NOMO-1 (cell line): ENCODE results near the gene ECEL1.
"Not testable (repeated sequence)": the region's sequence is repeated elsewhere in the genome, so short reads cannot be mapped to it uniquely, and the experiment has no call there.

ENCODE experiments used
- DNase-seq, 2 experiments: peaks; one replicate each; lab custom pipeline; 2025; ENCODE audit not compliant: unreplicated experiment in 2 of 2; lab: John Stamatoyannopoulos, UW

ECEL1 gene

DNA sequence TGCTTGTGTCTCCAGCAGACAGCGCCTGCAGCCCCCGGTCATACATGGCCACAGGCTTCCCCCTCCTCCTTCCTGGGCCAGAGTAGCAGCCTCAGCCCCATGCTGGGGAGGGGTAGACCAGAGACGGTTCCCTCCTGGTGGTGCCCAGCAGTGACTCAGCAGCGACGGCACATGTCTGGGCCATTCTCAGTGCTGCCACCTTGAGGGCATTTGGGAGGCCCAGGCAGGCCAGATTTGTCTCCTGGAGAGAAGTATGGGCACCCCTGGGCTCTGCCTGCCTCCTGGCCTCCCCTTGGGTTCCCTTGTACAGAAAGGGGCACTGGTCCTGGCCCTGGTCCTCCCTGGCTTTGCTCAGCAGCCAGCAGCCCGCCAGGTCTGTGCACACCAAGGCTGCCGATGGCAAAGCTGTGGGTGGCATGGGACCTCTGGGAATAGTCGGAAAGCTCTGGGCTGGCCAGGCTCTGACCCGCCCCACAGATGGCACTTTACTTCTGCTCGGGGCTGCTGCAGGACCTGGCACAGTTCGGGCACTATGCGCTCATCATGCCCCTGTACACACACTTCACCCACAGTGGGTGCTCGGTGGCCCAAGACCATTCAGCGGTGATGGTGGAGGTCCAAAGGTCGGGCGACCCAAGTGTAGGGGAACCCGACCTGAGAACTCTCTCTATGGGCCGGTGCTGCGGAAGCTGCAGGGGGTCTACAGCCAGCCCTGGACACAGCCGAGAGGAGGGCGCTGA, 43.1 kb downstream of the ECEL1 start:
- peak; percentile 51 to 57 for DNase-seq

DNA sequence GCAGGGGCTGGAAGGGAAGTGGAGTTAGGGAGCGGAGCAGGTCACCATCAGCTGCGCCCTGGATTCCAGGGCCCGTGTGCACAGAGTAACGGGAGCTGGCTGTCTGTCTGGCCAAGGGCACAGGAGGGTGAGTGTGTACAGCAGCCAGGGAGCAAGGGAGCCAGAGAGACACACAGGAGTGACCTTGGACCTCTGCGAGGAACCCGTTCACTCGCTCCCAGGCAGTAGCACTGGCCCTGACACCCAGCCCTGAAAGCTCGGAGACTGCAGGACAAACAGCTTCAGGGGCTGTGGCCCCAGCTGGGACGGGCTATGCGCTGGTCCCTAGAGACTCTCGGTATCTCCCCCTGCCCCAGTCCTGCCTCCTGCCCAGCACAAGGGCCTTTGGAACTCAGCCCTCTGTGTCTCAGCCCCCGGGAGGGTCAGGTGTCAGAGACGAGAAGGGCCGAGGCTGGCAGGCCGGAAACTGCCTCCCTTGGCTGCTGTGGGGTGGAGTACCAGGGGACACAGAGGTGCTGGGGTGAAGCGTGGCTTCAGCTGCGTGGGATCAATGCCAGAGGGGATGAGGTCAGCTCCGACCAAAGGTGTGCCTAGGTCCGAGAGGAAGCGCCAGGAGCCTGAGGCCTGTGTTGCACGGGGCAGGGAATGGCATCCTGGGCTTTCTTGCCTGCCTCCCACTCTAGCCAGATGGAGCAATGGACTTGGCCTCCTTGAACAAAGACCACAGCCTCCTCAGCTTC, 43.8 kb downstream of the ECEL1 start:
- DNase-seq = not testable (repeated sequence)

DNA sequence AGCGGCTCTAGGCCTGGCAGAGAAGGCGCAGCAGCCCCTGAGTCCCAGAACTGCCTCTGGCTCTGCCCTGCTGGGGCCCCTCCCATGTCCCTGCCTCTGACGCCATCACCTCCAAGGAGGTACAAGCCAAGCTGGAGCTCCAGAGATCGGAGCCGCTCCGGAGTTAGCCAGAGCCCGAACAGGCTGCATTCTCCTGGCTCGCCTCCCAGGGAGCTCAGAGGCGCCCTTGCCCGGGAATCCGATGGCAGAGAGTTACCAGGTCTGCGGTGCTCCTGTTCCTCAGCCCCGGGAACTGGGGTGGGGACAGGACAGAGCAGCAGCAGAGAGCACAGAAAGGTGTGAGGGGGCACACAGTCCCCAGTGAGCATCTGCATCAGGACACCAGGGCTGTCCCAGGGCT, 44.6 kb downstream of the ECEL1 start:
- DNase-seq = not testable (repeated sequence)

DNA sequence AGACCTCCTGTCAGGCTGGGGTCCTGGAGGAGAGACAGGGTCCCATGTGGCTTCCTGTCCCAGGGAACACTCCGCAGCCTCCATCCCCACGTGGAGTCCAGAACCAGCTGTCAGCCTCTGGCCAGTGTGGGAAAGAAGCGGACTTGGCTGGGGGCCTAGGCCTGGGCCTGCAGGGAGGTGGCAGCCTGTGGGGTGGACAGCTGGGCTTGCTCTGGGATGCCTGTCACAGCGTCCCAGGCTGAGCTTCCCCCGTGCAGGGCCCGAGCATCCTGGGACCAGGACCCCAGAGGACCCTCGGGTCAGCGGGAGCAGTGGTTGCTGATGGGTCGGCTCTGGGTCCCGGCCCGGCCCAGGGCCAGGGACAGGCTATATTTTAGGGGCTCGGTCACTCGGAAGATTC, 45.2 kb downstream of the ECEL1 start:
- DNase-seq = not testable (repeated sequence)

DNA sequence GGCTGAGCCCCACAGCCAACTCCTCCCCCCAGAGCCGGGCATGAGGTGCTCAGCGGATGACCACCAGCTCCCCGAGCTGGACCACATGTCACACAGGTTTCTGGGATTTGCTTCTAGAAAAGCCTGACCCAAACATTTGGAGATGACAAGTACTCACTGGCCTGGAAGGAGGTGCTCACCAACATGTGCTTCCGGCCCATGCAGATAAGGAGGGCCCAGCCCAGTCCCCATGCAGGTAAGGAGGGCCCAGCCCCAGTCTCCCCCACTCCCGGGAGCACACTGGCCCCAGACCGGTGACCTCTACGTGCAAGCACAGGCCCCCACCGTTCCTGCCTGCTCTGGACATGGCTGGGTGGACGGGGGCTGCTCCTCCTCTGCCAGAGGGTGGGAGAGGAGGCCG, 45.7 kb downstream of the ECEL1 start:
- DNase-seq = not testable (repeated sequence)

DNA sequence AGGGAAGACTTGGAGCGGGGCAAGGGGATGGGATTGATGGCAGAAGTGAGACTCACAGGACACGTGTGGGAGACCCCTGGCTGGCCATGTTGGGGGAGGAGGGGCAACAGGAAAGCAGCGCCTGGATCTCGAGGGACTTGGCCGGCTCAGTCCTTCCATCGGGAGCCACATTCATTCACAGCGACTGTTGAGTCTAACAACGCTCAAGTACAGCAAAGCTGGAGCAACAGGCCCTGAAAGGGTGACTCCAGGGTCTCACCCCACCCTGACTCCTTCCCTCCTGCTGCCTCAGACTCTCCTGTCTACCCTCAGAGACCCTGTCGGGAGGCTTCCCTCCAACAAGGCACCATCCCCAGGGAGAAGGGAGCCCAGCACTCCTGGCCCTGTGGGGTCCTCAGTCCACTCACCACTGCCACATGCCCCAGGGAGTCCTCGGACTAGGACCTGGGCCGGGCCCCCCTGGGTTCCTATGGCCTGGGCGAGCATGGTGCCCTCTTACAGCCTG, 46.4 kb downstream of the ECEL1 start:
- DNase-seq = no peak

DNA sequence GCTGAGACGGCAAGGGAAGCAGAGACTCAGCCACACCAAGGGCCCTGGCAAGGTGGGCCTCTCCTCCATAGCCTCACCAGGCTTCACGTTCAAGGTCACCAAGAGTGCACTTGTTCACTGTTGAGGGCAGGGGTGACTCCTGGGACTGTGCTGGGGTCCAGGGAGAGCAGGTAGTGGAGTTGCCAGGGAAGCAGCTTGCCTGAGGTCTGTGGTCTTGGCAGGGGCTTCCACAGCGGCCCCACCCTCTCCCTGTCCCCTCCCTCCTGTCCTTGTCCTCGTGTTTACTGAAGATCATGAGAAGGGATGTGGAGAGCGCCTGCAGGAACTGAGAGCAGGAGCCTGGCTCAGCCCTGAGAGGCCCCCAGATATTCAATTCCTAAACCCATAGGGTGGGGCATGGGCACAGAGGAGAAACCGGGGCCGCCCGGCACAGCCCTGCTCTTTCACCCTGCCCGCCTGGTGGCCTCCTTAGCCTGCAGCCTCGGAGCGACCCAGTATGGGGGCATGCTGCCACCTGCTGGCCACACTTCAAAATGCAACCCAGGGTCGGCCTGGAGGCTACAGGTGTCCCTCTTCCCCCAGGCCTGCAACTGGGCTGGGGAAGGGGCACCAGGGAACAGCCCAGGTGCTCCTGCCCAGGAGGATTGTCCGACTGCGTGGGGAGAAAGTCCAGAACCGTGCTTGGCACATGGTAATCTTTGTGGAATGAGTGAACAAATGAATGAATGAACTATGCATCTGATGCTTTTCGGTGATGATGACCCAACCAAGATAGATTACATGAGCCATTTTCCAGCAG, 47.2 kb downstream of the ECEL1 start:
- peak; percentile 46 to 64 for DNase-seq

DNA sequence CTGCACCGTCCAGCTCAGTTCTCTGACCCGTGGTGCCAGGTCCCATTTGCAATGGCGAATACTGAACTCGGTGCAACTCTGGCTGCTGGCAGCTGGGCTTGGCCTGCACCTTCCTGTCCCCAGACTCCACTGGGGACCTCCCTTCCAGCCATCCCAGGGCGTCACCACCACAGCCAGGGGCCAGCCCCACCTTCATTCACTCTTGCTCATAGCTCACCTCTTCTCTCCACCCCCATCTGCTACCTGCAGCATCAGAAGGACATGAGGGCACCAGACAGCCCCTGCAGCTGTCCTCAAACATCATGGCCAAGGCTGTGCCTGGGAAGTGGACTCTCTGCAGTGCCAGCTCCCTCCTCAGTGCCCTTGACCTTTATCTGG, 47.9 kb downstream of the ECEL1 start:
- no peak for DNase-seq

DNA sequence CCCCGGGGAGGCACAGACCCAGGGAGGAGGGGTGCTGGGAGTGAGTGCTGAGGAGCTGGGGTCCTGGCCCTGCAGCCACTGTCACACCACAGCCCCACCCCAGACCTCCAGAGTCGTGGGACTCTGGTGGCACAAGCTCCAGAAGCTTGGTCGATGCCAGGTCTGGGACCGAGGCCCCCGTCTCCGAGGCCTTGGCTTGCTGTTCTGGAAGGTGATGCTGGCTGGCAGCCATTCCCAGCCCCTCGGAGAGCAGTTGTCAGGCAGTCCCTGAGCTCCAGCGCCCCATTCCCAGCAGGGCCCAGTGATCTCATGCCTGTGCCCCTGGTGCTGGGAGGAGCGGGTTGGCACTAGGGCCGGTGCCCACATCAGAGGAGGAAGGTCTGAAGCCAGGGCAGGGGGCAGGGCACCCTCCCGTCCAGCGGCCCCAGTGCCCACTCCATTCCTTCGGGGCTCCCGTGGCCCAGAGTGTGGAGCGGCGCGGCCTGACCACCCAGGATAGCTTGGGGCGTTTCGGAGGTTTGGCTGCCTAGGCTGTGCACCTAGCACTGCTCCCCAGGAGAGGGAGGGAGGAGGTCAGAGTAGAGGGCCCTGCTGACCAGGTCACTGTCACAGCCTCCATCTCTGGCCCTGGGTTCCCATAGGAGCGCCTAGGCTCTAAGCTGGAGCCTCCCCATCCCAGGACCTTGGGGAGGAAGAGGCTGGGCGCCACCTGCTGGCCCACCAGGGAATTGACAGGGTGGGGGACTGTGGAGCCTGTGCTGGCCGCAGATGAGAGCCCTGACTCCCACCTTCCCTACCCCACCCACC, 48.5 kb downstream of the ECEL1 start:
- DNase-seq = no peak

DNA sequence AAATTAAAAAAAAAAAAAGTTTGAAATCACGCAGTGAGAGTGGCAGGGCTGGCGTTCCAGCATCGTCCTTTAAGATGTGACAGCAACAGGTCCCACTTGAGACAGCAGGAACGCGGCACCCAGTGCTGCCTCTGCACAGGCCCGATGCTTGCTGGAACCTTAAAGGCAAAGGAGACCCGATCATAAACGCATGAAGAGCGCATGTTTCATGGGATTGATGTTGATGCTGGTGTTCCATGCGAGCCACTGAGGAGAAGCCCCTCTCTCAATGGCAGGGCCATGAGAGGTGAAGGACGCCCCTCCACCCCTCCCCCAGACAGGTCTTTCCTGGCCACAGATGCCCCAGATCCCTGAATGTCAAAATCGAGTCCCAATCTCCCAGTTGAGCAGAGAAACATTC, 49.5 kb downstream of the ECEL1 start:
- DNase-seq = no peak

DNA sequence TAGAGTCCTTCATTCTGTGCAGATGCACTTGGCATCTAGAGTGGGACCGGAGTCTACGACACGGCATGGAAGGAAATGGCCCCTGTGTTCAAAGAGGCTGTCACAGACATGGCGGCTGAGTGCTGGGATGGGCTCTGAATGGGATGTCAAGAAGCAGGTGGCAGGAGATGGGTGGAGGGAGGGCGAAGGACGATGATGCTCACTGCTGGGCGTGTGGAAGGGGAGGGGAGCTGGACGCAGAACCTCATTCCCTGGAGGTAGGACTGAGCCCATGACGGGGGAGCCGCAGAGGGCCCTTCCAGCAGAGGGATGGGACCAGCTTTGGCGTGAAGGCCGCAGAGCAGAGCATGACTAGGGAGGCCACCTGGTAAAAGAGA, 50.5 kb downstream of the ECEL1 start:
- no peak for DNase-seq

DNA sequence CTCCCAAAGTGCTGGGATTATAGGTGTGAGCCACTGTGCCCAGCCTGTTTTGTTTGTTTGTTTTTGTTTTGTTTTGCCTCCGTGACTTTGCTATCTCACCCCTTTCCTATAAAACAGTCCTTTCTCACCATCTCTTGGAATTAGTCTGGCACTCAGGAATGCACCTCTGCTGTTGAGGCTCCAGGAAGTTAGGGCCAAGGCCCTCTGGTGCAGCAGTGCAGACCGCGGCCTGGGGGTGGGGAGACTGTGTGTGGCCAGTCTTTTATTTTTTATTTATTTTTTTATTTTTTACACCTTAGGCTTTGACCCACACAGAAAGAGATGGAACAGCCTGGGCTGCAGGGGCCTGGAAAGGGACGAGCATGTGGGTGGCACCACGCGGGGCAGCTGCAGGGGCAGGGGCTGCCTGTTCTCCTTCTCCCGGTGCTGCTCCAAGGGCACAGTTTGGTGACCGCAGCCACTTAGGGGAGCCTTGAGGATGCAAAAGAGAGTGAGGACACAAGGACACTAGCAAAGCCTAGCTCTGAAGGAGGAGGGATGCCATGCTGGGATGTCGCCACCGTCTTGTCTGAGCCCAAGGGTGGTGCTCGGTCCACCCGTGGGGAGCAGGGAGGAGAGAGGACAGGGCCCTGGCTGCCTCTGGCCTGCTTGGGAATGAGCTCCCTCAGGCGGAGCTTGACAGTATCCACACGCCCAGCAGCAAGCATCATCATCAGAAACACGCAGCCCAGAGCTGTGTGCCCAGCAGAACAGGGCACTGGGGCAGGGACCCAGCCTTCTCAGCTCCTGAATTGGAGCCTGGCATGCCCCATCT, 51.0 kb downstream of the ECEL1 start:
- no peak for DNase-seq

DNA sequence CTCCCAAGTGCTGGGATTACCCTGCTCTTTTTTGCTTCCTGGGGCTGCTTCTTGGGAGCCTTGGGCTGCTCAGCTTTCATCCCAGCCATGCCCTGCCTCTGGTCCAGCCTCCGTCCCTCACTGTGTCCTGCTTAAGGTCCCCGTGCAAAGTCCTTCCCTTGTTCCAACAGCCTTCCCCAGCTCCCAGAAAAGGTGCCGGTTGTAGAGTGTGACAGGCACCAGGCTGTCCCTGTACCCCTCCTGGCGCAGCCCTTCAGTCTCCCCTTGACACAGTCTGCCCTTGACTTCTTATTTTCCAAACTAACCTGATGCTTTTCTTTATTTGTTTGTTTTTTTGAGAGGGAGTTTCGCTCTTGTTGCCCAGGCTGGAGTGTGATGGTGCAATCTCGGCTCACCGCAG, 51.8 kb downstream of the ECEL1 start:
- no peak for DNase-seq

DNA sequence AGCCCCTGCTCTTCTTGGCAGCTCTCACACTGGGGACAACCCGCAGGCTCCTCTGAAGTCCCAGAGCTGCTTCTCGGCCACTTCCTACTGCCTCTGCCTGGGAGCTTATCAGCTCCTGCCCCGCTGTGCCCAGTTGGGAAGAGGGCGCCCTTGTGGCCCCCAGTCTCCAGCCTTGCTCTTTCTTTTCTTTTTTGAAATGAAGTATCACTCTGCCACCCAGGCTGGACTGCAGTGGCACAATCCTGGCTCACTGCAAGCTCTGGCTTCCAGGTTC, 52.3 kb downstream of the ECEL1 start:
- DNase-seq = no peak

DNA sequence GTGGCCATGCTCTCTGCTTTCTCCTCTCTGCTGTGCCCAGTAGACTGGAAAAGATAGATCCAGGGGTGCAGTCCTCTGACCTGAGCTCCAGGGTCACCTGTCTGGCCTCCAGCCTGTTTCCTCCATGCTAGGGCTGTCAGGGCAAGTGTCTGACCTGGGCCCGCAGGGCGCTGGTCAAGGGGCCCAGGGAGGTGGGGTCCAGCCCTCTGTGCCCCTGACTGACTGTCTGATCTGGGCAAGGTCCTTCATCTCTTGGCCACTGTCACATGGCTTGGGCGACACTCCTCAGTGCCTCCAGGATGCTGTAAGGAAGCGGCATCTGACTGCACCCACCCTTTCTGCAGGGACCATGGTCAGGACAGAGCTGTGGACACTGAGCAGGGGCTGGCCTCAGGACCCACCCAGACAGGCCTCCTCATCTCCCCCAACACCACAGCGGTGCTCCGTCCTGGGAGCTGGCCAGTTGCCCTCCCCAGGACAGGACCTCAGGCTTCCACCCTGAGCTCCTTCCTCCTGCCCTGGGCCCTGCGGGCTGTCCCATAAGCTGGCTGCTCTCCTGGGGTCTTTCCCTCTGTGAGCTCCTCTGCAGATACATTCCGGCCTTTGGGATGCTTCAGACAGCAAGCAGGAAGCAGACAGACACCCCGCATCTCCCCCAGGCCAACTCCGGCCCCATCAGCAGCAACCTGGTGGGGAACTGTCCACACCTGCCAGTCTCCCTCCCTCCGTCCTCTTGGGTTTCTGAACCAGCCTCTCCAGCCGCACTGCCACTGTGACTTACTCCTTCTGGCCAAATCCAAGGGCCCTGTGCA, 52.9 kb downstream of the ECEL1 start:
- DNase-seq = no peak

DNA sequence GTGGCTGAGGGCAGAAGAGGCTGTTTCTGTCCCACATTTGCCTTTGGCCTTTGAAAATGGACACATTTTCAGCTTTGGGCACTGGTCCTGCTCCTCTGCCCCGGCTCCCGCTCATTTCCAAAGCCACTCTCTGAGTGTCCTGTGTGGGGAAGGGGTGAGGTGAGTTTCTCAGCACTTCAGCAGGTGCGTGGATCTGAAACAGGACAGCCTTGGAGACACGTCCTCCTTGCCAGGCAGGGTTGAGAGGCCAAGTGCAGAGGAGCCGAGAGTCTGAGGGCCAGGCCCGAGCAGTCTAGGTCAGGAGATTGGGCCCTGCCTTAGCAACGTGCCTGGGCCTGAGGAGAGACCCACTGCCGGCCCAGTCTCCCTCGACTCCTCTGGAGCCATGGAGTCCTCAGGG, 53.5 kb downstream of the ECEL1 start:
- DNase-seq = no peak

DNA sequence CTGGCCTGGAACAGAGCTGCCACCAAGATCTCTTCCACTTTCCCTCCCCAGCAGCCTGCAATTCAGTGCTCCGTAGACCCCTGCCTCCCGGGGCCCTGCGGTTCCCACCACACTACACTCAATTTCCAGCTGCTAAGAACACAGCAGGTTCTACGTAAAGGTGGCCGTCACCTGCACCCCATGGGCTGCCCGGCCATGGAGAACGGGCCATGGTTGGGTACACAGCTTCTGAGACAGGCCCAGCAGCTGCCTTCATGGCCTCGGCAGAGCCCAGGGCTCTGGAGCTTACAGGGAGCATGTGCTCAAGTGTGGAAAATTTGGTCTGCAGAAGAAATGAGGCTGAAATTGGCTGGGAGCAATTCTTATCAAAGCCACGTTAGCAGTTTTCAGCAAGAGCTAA, 54.0 kb downstream of the ECEL1 start:
- not testable (repeated sequence) for DNase-seq

DNA sequence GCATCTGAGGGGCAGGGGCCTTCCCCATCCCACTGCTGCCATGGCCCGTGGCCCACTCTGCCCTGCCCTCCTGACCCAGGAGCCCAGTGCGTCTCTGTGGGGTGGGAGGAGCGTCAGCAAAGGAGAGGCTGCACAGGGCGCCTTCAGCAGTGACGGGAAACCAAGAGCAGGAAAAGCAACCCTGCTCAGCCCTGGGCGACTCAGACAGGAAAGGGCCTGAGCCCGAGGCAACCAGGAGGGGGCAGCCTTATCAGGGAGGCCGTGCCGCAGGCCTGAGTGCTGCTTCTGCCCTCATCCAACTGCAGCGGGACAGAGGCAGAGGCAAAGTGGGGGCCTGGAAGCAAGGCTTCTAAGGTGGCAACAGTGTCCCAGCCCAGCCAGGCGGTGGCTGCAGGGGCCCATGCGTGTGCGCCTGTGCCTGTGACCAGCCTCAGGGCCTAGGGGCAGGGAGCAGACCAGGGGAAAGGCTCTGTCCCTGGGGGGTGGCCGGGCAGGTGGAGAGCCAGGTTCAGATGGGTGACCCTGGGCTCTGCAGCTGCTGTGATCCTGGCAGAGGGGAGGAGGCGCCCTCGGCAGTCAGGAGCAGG, 54.9 kb downstream of the ECEL1 start:
- no peak for DNase-seq
